Ascending aorta (tissue), 2 donors: ENCODE results near the gene TAF11L3. TPM values are rescaled to one million over a fixed set of nuclear protein-coding genes. Genes with fewer than 3 reads are reported as not detected.
"Not testable (repeated sequence)": the region's sequence is repeated elsewhere in the genome, so short reads cannot be mapped to it uniquely, and the experiment has no call there.

Source experiments
- DNase-seq, 2 donors: peaks; one replicate each; pipeline ENCODE4 v3.0.0-alpha.2; 2019; ENCODE audit warnings: low spot score in 2 of 2
- H3K27ac ChIP-seq, 2 donors: fragments of 200-600 bp; sonication (generic); one replicate each; pipeline ENCODE4 v1.5.1; 2016 to 2017; ENCODE audit warnings: mild to moderate bottlenecking in 1 of 2
- H3K27me3 ChIP-seq: fragments of 200-600 bp; sonication (generic); one replicate; pipeline ENCODE4 v1.5.1; 2017
- H3K36me3 ChIP-seq, 2 donors: fragments of 200-600 bp; sonication (generic); one replicate each; pipeline ENCODE4 v1.5.1; 2016
- H3K4me1 ChIP-seq, 2 donors: fragments of 200-600 bp; sonication (generic); one replicate each; pipeline ENCODE4 v1.5.1; 2016 to 2017; ENCODE audit warnings: mild to moderate bottlenecking in 1 of 2
- H3K4me3 ChIP-seq, 2 donors: fragments of 200-600 bp; sonication (generic); one replicate each; pipeline ENCODE4 v1.5.1; 2016 to 2017; ENCODE audit warnings: mild to moderate bottlenecking in 1 of 2
- H3K9me3 ChIP-seq, 2 donors: fragments of 200-600 bp; sonication (generic); one replicate each; pipeline ENCODE4 v1.5.1; 2016
- intact Hi-C: fragments of 100-400 bp; cut with DNase I; formaldehyde crosslinking; loops from one replicate; pipeline ENCODE4 v1.15.1; 2023
- total RNA-seq: library from RNA; depleted of rRNA; stranded (reverse); fragments of >200 nt; gene quantifications from one replicate; pipeline ENCODE4 v1.1.0, GENCODE V29; 2016
- TF ChIP-seq, protein P1 (sequence below), 3 experiments: fragments of 200-600 bp in 2 of 3; fragments of 450-650 bp in 1 of 3; sonication (generic) in 2 of 3; IDR thresholded peaks; one replicate each; pipeline ENCODE4 v1.5.1; 2016 to 2019; ENCODE audit warnings: antibody characterized with exemption in 3 of 3, mild to moderate bottlenecking in 1 of 3, moderate library complexity in 1 of 3

Gene TAF11L3
- not detected for total RNA-seq

DNA sequence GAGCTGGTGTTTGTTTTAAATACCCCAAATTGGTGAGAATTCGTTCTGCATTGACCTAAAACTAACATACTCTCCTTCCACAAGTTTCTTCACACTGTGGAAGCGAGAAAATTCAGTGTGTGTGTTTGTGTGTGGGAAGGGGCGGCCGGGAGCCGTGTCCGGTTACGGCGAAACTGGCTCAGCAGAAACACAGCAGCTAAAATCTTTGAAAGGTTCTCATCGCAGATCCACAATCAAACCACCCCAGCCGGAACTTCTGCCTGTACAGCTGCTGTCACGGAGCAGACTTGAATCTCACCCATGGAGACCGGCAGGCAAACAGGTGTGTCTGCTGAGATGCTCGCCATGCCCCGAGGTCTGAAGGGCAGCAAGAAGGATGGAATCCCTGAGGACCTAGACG is at the start of gene TAF11L3:
TSS of gene TAF11L3 (plus strand) at position 301 of the 400 bp plus-strand sequence.
- intact Hi-C loops = not testable (repeated sequence)

DNA sequence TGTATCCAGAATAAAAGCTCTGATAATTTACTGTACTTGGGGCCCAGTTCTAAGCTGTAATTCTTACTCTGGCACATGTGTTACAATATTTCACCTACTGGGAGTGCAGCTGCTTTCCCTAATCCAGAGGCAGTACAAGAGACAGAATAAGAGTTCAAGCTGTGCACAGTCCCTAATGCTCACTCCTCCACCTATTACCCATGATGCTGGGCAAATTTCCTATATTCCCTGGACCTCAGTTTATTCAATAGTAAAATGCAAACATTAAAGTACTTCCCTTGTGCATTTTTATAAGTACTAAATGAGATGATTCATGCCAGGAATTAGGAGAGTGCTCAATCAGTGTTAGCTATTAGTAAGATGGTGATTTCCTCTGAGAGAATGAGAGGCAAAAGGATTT is 48.1 kb upstream of the TAF11L3 start:
- Histone ChIP-seq H3K27ac (no peak overlapping the region), H3K4me3 (no peak overlapping the region), H3K4me1 (no peaks in the 10 kb centered on the region), H3K36me3 (no peaks in the 10 kb centered on the region), H3K27me3 (no peaks in the 10 kb centered on the region), H3K9me3 (no peaks in the 10 kb centered on the region)
- DNase-seq = no peak
- TF ChIP-seq, protein P1, sequence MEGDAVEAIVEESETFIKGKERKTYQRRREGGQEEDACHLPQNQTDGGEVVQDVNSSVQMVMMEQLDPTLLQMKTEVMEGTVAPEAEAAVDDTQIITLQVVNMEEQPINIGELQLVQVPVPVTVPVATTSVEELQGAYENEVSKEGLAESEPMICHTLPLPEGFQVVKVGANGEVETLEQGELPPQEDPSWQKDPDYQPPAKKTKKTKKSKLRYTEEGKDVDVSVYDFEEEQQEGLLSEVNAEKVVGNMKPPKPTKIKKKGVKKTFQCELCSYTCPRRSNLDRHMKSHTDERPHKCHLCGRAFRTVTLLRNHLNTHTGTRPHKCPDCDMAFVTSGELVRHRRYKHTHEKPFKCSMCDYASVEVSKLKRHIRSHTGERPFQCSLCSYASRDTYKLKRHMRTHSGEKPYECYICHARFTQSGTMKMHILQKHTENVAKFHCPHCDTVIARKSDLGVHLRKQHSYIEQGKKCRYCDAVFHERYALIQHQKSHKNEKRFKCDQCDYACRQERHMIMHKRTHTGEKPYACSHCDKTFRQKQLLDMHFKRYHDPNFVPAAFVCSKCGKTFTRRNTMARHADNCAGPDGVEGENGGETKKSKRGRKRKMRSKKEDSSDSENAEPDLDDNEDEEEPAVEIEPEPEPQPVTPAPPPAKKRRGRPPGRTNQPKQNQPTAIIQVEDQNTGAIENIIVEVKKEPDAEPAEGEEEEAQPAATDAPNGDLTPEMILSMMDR (IDR thresholded peaks at IDR 0.05) = no peak
- intact Hi-C loops = no loop called here

More for the DNA sequence above, at the start of gene TAF11L3:
- not testable (repeated sequence) for DNase-seq, H3K4me3 ChIP-seq, H3K27ac ChIP-seq, H3K4me1 ChIP-seq, H3K9me3 ChIP-seq, H3K27me3 ChIP-seq, H3K36me3 ChIP-seq

DNA sequence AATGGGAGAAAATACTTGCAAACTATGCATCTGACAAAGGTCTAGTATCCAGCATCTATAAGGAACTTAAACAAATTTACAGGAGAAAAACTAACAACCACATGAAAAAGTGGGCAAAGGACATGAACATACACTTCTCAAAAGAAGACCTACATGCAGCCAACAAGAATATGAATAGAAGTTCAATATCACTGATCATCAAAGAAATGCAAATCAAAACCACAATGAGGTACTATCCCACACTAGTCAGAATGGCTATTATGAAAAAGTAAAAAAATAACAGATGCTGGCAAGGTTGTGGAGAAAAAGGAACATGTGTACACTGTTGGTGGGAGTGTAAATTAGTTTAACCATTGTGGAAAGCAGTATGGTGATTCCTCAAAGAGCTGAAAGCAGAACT is 43.1 kb upstream of the TAF11L3 start:
- H3K36me3 ChIP-seq, H3K27me3 ChIP-seq, H3K4me1 ChIP-seq, H3K9me3 ChIP-seq, H3K27ac ChIP-seq, H3K4me3 ChIP-seq, intact Hi-C loops, DNase-seq: not testable (repeated sequence)

DNA sequence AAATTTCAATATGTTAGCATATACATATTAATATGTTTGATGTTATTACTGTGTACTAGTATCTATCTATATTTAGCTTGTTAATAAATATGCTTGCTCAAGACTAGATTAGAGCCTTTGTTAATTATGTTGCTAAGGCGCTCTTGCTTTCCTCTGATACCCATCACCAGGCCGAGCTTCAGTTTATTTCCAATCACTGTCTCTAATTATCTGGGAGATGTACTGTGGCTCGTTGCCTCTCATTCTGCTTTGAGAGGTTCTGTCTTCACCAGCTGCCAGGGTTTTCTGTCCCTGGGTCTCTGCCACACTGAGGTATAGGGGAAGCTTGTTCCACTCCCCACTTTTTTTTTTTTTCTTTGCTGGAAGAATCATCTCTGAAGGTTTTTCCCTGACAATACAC is 41.1 kb upstream of the TAF11L3 start:
- H3K27me3 ChIP-seq = no peaks in the 10 kb centered on the region
- no peak for DNase-seq
- no peak overlapping the region for H3K27ac ChIP-seq
- TF ChIP-seq, protein P1 (IDR thresholded peaks at IDR 0.05) = no peak
- H3K4me3 ChIP-seq = no peak overlapping the region
- no peaks in the 10 kb centered on the region for H3K36me3 ChIP-seq
- H3K9me3 ChIP-seq = no peaks in the 10 kb centered on the region
- H3K4me1 ChIP-seq = no peaks in the 10 kb centered on the region
- intact Hi-C loops = no loop called here

DNA sequence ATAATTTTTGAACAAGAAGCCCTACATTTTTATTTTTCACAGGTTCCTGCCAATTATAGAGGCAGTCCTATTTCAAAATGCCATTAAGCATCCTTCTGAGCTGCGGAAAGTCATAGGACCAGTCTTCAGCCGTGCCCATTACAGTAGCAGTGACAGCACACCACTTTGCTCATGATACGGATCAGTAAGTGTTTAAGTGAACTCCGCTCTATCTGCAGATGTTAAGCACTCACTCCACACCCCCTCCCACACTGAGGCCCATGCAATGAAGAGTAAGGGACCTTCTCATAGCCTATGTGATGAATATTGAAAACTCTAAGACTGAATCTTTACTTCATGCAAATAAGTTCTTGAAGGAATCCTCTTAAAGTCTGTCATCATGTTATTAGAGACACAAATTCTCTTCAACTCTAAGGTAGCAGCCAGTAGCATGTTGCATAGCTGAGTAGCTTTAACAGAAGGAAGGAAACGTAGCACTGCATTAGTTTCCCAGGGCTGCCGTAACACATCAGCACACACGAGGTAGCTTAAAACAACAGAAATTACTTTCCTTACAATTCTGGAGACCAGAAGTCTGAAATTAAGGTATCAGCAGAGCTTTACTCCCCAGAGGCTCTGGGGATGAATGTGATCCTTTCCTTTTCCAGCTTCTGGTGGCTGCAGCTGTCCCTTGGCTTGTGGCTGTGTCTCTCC is 40.4 kb upstream of the TAF11L3 start:
- Histone ChIP-seq H3K4me1 (no peaks in the 10 kb centered on the region), H3K27me3 (no peaks in the 10 kb centered on the region), H3K27ac (no peak overlapping the region), H3K4me3 (no peak overlapping the region), H3K9me3 (no peaks in the 10 kb centered on the region), H3K36me3 (no peaks in the 10 kb centered on the region)
- TF ChIP-seq, protein P1 (IDR thresholded peaks at IDR 0.05) = no peak
- intact Hi-C loops = no loop called here
- DNase-seq = no peak

DNA sequence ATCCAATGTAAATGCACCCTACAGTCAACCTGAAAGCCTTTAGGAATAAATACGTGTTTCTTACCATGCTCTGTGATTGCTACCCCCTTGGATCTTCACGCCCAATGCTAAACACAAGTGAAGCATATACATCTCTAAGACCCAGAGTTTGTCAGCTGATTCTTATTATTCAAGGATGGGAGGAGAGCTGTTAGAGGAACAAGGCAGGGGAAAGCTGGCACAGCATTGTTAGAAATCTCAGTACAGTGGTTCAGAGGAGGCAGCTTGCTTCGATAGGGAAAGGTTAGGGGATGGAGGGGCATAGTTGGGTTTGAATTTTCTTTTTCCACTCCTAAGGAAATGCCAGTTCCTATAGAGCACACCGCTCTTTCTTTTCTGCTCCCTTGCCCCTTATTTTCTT is 36.8 kb upstream of the TAF11L3 start:
- Histone ChIP-seq H3K27me3 (no peaks in the 10 kb centered on the region), H3K36me3 (no peaks in the 10 kb centered on the region), H3K4me1 (no peaks in the 10 kb centered on the region), H3K9me3 (no peaks in the 10 kb centered on the region), H3K27ac (no peak overlapping the region), H3K4me3 (no peak overlapping the region)
- intact Hi-C loops = loop anchor here (10.0 kb wide), 1 partner anchor 267 kb away; the partner anchor contains the start of gene BASP1
- TF ChIP-seq, protein P1 (IDR thresholded peaks at IDR 0.05) = no peak
- no peak for DNase-seq

DNA sequence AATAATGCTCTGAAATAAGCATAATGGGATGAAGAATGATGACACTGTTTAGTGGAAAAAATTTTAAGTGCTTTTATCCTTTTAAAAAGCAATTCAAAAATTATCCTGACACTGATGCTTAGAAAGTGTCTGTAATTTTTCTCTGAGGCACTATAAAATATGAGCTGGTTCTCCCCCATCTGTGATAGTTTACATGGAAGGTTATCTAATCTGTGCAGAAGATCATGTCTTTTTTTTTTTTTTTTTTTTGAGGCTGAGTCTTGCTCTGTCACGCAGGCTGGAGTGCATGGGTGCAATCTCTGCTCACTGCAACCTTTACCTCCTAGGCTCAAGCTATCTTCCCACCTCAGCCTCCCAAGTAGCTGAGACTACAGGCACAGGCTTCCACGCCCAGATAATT is 35.4 kb upstream of the TAF11L3 start:
- intact Hi-C loops = loop anchor here (10.0 kb wide), 1 partner anchor 268 kb away; the partner anchor contains the start of gene BASP1
- Histone ChIP-seq H3K36me3 (no peaks in the 10 kb centered on the region), H3K27me3 (no peaks in the 10 kb centered on the region), H3K27ac (no peak overlapping the region), H3K4me3 (no peak overlapping the region), H3K4me1 (no peaks in the 10 kb centered on the region), H3K9me3 (no peaks in the 10 kb centered on the region)
- no peak for DNase-seq
- TF ChIP-seq, protein P1 (IDR thresholded peaks at IDR 0.05) = no peak

DNA sequence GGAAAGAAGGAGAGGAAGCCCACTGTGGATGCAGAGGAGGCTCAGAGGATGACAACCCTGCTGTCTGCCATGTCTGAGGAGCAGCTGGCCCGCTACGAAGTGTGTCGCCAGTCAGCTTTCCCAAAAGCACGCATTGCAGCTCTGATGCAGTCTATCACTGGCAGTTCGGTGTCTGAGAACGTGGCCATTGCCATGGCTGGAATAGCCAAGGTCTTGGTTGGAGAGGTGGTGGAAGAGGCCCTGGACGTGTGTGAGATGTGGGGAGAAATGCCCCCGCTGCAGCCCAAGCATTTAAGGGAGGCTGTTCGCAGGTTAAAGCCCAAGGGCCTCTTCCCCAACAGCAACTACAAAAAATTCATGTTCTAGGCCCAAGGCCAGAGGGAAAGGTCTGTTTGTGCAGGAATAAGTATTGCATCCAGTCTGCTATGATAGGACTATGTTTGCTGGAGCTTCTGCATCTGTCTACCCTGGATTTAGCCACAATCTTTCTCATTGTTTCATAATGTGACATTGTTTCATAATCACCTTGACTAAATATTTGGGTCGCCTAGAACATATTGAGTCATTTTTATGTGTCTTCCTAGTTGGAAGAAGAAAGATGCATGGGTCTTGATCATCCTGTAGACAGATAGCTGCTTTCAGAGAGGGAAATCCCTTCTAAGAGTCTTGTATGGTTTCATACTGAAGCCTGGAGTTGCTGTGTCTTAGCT is 31.5 kb upstream of the TAF11L3 start:
- H3K9me3 ChIP-seq, DNase-seq, H3K4me3 ChIP-seq: not testable (repeated sequence)

More for the DNA sequence above, 31.5 kb upstream of the TAF11L3 start:
- H3K36me3 ChIP-seq, H3K27me3 ChIP-seq, H3K4me1 ChIP-seq, H3K27ac ChIP-seq: not testable (repeated sequence)
- intact Hi-C loops = loop anchor here (10.0 kb wide), 1 partner anchor 272 kb away; the partner anchor contains the start of gene BASP1
